Gastroesophageal sphincter (tissue), 4 donors: Measurements from ENCODE around the gene PIP5K1B. TPM values are rescaled to one million over a fixed set of nuclear protein-coding genes. Genes with fewer than 3 reads are reported as not detected.

Experiments used
- ATAC-seq: fragments of 150-250 bp; one replicate; pipeline ENCODE4 v1.9.1; 2016; ENCODE audit warnings: mild to moderate bottlenecking, moderate library complexity
- H3K27ac ChIP-seq, 4 donors: fragments of 200-600 bp; sonication (generic) in 3 of 4; 1 replicate in 3 of 4; 2 replicates in 1 of 4; pipeline ENCODE4 v1.5.1; 2016 to 2019
- H3K27me3 ChIP-seq: fragments of 200-600 bp; sonication (generic); one replicate; pipeline ENCODE4 v1.5.1; 2019
- H3K36me3 ChIP-seq, 2 donors: fragments of 200-600 bp; sonication (generic); one replicate each; pipeline ENCODE4 v1.5.1; 2019; ENCODE audit warnings: control low read depth in 1 of 2
- H3K4me1 ChIP-seq, 3 donors: fragments of 200-600 bp; sonication (generic); 1 replicate in 2 of 3; 2 replicates in 1 of 3; pipeline ENCODE4 v1.5.1; 2016 to 2019; ENCODE audit warnings: control low read depth in 2 of 3
- H3K4me3 ChIP-seq, 2 donors: fragments of 200-600 bp; sonication (generic); one replicate each; pipeline ENCODE4 v1.5.1; 2019; ENCODE audit warnings: mild to moderate bottlenecking in 1 of 2, moderate library complexity in 1 of 2
- H3K9me3 ChIP-seq, 3 donors: fragments of 200-600 bp; sonication (generic); one replicate each; pipeline ENCODE4 v1.5.1; 2017 to 2019; ENCODE audit warnings: control low read depth in 2 of 3
- EP300 ChIP-seq: sonication (generic); formaldehyde crosslinking; IDR thresholded peaks from one replicate; pipeline ENCODE4 v1.6.1; 2017; ENCODE audit warnings: antibody characterized with exemption, mild to moderate bottlenecking
- POLR2A ChIP-seq, 2 donors: fragments of 450-650 bp; IDR thresholded peaks; one replicate each; pipeline ENCODE4 v1.6.1; 2017; ENCODE audit warnings: antibody characterized with exemption in 2 of 2, mild to moderate bottlenecking in 2 of 2, moderate library complexity in 1 of 2
- POLR2AphosphoS5 ChIP-seq: sonication (generic); formaldehyde crosslinking; IDR thresholded peaks from one replicate; pipeline ENCODE4 v1.6.1; 2017; ENCODE audit warnings: antibody characterized with exemption
- whole genome bisulfite sequencing, 2 donors: methylation state at CpG; one replicate each; pipeline ENCODE4 v1.1.5; 2018; ENCODE audit warnings: low coverage in 1 of 2; 5-methylcytosine and 5-hydroxymethylcytosine counted together
- total RNA-seq, 4 donors: library from RNA; depleted of rRNA; stranded (reverse); fragments of >200 nt; gene quantifications; one replicate each; pipeline ENCODE4 v1.1.0, GENCODE V29; 2016
- TF ChIP-seq, protein P1 (sequence below), 4 experiments: fragments of 200-600 bp in 2 of 4; fragments of 450-650 bp in 2 of 4; sonication (generic) in 1 of 4; IDR thresholded peaks; one replicate each; pipeline ENCODE4 v1.5.1; 2017 to 2019; ENCODE audit warnings: antibody characterized with exemption in 4 of 4, mild to moderate bottlenecking in 2 of 4, moderate library complexity in 2 of 4

Gene PIP5K1B
- total RNA-seq, 4 donors from 2014 or later = 0.67 to 5.1 (median 1.2) TPM

DNA sequence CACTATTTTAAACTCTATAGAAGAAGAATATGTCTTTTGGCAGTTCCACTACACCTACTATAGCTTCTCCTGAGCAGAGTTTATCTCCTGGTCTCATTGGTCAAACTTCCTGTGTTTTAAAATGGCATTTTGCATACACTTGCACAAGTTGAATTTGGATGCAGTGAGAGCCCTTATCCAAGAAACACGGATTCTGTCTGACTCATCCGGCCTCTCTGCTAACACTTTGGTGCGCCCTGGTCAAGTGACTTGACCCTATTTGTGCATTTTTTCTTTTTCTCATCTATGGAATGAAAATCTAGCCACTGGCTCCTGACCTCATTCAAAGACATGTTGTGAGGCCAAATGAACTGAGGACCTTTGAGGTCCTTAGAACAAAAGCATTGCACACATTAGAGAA lies 20.0 kb downstream of the PIP5K1B start:
- no peak for TF ChIP-seq POLR2AphosphoS5
- TF ChIP-seq, protein P1, sequence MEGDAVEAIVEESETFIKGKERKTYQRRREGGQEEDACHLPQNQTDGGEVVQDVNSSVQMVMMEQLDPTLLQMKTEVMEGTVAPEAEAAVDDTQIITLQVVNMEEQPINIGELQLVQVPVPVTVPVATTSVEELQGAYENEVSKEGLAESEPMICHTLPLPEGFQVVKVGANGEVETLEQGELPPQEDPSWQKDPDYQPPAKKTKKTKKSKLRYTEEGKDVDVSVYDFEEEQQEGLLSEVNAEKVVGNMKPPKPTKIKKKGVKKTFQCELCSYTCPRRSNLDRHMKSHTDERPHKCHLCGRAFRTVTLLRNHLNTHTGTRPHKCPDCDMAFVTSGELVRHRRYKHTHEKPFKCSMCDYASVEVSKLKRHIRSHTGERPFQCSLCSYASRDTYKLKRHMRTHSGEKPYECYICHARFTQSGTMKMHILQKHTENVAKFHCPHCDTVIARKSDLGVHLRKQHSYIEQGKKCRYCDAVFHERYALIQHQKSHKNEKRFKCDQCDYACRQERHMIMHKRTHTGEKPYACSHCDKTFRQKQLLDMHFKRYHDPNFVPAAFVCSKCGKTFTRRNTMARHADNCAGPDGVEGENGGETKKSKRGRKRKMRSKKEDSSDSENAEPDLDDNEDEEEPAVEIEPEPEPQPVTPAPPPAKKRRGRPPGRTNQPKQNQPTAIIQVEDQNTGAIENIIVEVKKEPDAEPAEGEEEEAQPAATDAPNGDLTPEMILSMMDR (IDR thresholded peaks at IDR 0.05) = no peak
- TF ChIP-seq EP300 = no peak
- no peak for TF ChIP-seq POLR2A (IDR thresholded peaks at IDR 0.05)
- no peak for ATAC-seq
- WGBS, 2 donors = 53 to 60% methylated on average over 1 to 2 of the region's 3 CpGs

DNA sequence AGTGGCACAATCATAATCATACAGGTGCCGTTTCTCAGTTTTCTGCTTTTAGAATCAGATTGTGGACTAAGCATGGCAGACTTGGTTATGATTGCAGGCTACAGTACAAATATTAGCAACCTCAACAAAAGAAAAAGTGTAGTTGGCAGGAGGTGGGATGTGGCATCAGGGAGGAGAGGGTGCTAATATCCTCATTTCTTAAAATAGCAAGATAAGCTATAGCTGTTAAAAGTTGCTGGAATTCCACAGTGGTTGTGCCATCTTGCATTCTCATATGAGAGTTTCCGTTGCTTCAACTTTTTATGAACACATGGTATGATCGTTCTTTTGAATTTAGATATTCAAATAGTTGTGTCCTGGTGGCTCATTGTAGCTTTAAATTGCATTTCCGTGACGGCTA lies 21.4 kb downstream of the PIP5K1B start:
- Histone ChIP-seq H3K4me3 (no peak overlapping the region), H3K27ac (no peak overlapping the region), H3K4me1 (no peaks in the 10 kb centered on the region), H3K27me3 (no peaks in the 10 kb centered on the region), H3K36me3 (no peaks in the 10 kb centered on the region), H3K9me3 (peaks cover 0 to 8% (median 0%) of the 10 kb centered on the region in 3 donors)
- no peak for ATAC-seq
- 79 to 90% methylated on average over 5 of the region's 5 CpGs for WGBS, 2 donors
- TF ChIP-seq EP300 (no peak), POLR2A (IDR thresholded peaks at IDR 0.05) (no peak), POLR2AphosphoS5 (no peak)
- TF ChIP-seq, protein P1 (IDR thresholded peaks at IDR 0.05) = no peak

More for the DNA sequence above, 20.0 kb downstream of the PIP5K1B start:
- Histone ChIP-seq H3K4me3 (no peak overlapping the region), H3K9me3 (peaks cover 0 to 8% (median 0%) of the 10 kb centered on the region in 3 donors), H3K27ac (no peak overlapping the region), H3K36me3 (no peaks in the 10 kb centered on the region), H3K27me3 (no peaks in the 10 kb centered on the region), H3K4me1 (no peaks in the 10 kb centered on the region)

DNA sequence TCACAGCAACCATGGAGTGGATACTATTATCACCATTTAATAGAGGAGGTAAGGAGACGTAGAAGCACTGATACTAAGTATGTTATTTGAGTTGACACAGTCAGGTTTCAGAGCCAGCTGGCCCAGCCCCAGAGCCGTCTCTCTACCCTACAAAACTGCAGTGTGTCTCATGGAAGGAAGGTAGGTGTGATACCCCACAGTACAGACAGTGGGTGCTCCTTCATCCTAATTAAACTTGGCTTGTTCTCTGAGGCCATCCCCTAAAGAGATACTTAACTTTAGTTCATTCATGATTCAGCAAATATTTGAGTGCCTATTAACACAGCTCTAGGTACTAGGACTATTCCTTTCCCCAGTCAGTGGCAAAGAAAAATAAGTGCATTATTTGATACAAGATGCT lies 22.6 kb downstream of the PIP5K1B start:
- no peak for ATAC-seq
- 42 to 68% methylated on average over 2 of the region's 2 CpGs for WGBS, 2 donors
- H3K27me3 ChIP-seq = no peaks in the 10 kb centered on the region
- H3K4me1 ChIP-seq = no peaks in the 10 kb centered on the region
- H3K9me3 ChIP-seq = peaks cover 0 to 8% (median 0%) of the 10 kb centered on the region in 3 donors
- TF ChIP-seq, protein P1 (IDR thresholded peaks at IDR 0.05) = no peak
- no peak for TF ChIP-seq POLR2A (IDR thresholded peaks at IDR 0.05)
- TF ChIP-seq POLR2AphosphoS5 = no peak
- TF ChIP-seq EP300 = no peak
- no peak overlapping the region for H3K4me3 ChIP-seq
- H3K36me3 ChIP-seq = no peaks in the 10 kb centered on the region
- no peak overlapping the region for H3K27ac ChIP-seq

DNA sequence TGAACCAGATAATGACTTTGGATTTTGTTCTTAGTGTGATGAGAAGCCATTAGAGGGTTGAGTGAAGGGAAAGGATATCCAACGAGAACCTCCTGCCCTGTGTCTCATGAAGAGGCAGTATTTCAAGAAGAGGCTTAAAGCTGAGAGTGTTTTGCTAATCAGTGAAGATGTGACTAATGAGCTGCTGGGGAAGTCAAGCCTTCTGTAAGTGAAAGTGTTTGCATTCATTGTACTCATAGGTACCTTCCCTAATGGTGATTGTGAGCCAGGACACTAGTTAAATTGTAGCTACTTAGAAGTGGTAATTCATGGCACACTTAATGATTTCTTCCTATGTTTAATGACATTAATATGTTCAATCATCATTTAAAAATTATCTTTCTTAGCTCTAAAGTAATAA lies 23.7 kb downstream of the PIP5K1B start:
- Histone ChIP-seq H3K4me1 (no peaks in the 10 kb centered on the region), H3K27ac (no peak overlapping the region), H3K9me3 (peaks cover 0 to 7% (median 0%) of the 10 kb centered on the region in 3 donors), H3K4me3 (no peak overlapping the region), H3K36me3 (no peaks in the 10 kb centered on the region), H3K27me3 (no peaks in the 10 kb centered on the region)
- 46 to 63% methylated on average over 1 of the region's 1 CpG for WGBS, 2 donors
- no peak for TF ChIP-seq EP300
- TF ChIP-seq POLR2AphosphoS5 = no peak
- TF ChIP-seq POLR2A (IDR thresholded peaks at IDR 0.05) = no peak
- TF ChIP-seq, protein P1 (IDR thresholded peaks at IDR 0.05) = no peak
- ATAC-seq = no peak

DNA sequence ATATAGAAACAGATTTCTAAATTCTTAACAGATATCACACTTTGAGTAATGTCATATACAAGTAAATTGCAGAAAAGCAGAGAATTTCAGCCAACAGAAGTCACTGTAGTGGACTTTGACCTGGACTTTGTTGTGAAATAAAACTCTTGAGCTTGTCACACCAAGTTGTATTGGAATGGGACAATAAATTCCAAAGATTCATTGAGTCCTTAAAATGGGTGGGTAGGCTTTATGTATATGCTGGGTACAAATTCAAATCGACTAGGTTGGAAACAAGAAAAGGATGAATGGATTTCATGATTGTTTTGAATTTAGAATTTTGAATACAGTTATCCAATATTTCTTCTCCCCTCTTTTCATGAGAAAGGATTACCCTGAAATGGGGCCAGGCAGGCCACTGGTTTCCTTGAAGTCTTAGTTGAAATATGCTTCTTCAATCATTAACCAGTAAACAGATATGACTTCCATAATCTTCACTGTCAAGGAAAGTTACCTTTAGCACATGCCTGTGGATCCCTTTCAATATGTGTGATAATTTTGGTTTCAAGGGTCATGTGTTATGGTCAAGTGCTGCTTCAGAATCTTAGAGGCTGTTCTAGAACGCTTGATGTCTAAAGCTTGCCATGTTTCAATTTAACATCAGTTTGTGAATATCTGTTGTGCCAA lies 25.7 kb downstream of the PIP5K1B start:
- Histone ChIP-seq H3K27me3 (no peaks in the 10 kb centered on the region), H3K36me3 (no peaks in the 10 kb centered on the region), H3K4me1 (no peaks in the 10 kb centered on the region), H3K9me3 (no peaks in the 10 kb centered on the region), H3K4me3 (no peak overlapping the region), H3K27ac (no peak overlapping the region)
- 54 to 77% methylated on average over 2 of the region's 2 CpGs for WGBS, 2 donors
- TF ChIP-seq, protein P1 (IDR thresholded peaks at IDR 0.05) = no peak
- no peak for TF ChIP-seq POLR2AphosphoS5
- no peak for TF ChIP-seq POLR2A (IDR thresholded peaks at IDR 0.05)
- no peak for TF ChIP-seq EP300
- ATAC-seq = no peak
